SK-N-SH (cell line): Measurements from ENCODE around the gene DNAJC15.

ENCODE experiments used
- CHD2 ChIP-seq: fragments of 150-350 bp; IDR thresholded peaks from 2 replicates; pipeline ENCODE4 v1.6.1; 2018; ENCODE audit warnings: low read length; ENCODE audit not compliant: partially characterized antibody
- CTCF ChIP-seq: fragments of 200-600 bp; sonication (generic); IDR thresholded peaks from 2 replicates; pipeline ENCODE4 v1.6.1; 2017; ENCODE audit warnings: antibody characterized with exemption, mild to moderate bottlenecking, moderate library complexity
- EP300 ChIP-seq, 2 experiments: IDR thresholded peaks; 2 replicates each; pipeline versions ENCODE4 v1.4.0 to v1.6.1; 2012; ENCODE audit warnings: borderline replicate concordance in 1 of 2, low read depth in 1 of 2, low read length in 1 of 2
- EZH2phosphoT487 ChIP-seq: fragments of 200-600 bp; sonication (generic); IDR thresholded peaks from 2 replicates; pipeline ENCODE4 v1.6.1; 2017; ENCODE audit warnings: low read depth, mixed run types, mild to moderate bottlenecking, antibody characterized with exemption, moderate library complexity, borderline replicate concordance
- FOXM1 ChIP-seq: IDR thresholded peaks from 2 replicates; pipeline ENCODE4 v1.4.0; 2012; ENCODE audit warnings: low read depth, mild to moderate bottlenecking
- GABPA ChIP-seq: IDR thresholded peaks from 2 replicates; pipeline ENCODE4 v1.4.0; 2012; ENCODE audit warnings: low read depth, mild to moderate bottlenecking
- JUND ChIP-seq: IDR thresholded peaks from 2 replicates; pipeline ENCODE4 v1.4.0; 2012
- POLR2AphosphoS5 ChIP-seq: IDR thresholded peaks from 2 replicates; pipeline ENCODE4 v1.6.1; 2012; ENCODE audit warnings: low read depth, low read length
- REST ChIP-seq: IDR thresholded peaks from 2 replicates; pipeline ENCODE4 v1.6.1; 2012; ENCODE audit warnings: mild to moderate bottlenecking, low read depth, low read length, moderate library complexity
- RFX5 ChIP-seq: IDR thresholded peaks from 2 replicates; pipeline ENCODE4 v1.6.1; 2012; ENCODE audit warnings: mild to moderate bottlenecking, improper control_type of control experiment, low read length
- TAF1 ChIP-seq: IDR thresholded peaks from 2 replicates; pipeline ENCODE4 v1.6.1; 2012; ENCODE audit warnings: low read depth, mild to moderate bottlenecking, low read length, moderate library complexity, borderline replicate concordance
- YY1 ChIP-seq: IDR thresholded peaks from 2 replicates; pipeline ENCODE4 v1.4.0; 2012; ENCODE audit warnings: low read depth, mild to moderate bottlenecking
- TF ChIP-seq, protein P1 (sequence below): IDR thresholded peaks from 2 replicates; pipeline ENCODE4 v1.4.0; 2012; ENCODE audit warnings: low read depth
- TF ChIP-seq, protein P2 (sequence below): IDR thresholded peaks from 2 replicates; pipeline ENCODE4 v1.4.0; 2012; ENCODE audit warnings: low read depth, borderline replicate concordance

- TF ChIP-seq GABPA, result no peak
- TF ChIP-seq EP300 (IDR thresholded peaks at IDR 0.05; ENCODE audit: borderline replicate concordance in 1 of 2, low read depth in 1 of 2, low read length in 1 of 2), result no peak
- no peak for TF ChIP-seq CTCF
- no peak for TF ChIP-seq POLR2AphosphoS5
- no peak for TF ChIP-seq JUND
- no peak for TF ChIP-seq REST
- TF ChIP-seq, protein P1, sequence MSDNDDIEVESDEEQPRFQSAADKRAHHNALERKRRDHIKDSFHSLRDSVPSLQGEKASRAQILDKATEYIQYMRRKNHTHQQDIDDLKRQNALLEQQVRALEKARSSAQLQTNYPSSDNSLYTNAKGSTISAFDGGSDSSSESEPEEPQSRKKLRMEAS, result no peak
- TF ChIP-seq, protein P2, sequence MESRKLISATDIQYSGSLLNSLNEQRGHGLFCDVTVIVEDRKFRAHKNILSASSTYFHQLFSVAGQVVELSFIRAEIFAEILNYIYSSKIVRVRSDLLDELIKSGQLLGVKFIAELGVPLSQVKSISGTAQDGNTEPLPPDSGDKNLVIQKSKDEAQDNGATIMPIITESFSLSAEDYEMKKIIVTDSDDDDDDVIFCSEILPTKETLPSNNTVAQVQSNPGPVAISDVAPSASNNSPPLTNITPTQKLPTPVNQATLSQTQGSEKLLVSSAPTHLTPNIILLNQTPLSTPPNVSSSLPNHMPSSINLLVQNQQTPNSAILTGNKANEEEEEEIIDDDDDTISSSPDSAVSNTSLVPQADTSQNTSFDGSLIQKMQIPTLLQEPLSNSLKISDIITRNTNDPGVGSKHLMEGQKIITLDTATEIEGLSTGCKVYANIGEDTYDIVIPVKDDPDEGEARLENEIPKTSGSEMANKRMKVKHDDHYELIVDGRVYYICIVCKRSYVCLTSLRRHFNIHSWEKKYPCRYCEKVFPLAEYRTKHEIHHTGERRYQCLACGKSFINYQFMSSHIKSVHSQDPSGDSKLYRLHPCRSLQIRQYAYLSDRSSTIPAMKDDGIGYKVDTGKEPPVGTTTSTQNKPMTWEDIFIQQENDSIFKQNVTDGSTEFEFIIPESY, result no peak
- TF ChIP-seq EZH2phosphoT487, result no peak
- TF ChIP-seq CHD2, result no peak
- TF ChIP-seq TAF1, result no peak
- no peak for TF ChIP-seq FOXM1
- no peak for TF ChIP-seq YY1
- no peak for TF ChIP-seq RFX5
These were observed 105.1 kb downstream of the DNAJC15 start for GRCh38 chr13:43128504-43128961.
